AG08395 (cell line): ENCODE data around the gene SP110.
"Not testable (repeated sequence)": the region's sequence is repeated elsewhere in the genome, so short reads cannot be mapped to it uniquely, and the experiment has no call there.

Experiments
- DNase-seq: peaks from one replicate; pipeline ENCODE4 v3.0.0; 2012; ENCODE audit warnings: mixed read lengths, low spot score

Gene SP110

DNA sequence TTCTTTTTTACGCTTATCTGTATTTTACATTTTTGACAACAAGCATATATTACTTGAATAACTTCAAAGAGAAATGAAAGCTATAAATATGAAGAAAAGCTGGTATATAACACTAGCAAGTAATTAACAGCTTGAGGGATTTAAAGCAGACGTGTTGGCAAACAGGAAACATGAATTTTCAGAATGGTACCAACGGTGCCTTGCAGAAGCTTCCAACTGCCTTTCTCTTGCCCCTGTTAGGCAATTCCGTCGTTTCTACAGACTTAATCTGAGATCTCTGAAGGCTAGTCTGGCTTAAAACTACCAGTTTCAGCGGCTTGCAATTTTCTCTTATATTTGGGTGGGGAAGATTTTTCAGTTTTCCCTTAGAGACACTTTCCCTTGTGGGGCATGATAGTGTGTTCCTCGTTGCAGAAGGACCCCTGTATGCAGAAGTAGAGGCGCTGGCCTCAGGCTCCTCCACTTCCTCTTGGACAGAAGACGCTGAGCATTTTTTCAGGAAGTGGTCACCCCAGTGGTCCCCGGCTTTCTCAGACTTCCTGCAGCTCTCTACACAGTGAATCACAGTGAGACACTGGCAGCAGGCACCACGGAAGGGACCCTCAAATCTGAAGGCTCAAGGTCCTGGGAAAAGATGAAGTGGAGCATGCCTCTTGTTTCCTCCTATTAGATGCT, 94.9 kb downstream of the SP110 start:
- DNase-seq = no peak

DNA sequence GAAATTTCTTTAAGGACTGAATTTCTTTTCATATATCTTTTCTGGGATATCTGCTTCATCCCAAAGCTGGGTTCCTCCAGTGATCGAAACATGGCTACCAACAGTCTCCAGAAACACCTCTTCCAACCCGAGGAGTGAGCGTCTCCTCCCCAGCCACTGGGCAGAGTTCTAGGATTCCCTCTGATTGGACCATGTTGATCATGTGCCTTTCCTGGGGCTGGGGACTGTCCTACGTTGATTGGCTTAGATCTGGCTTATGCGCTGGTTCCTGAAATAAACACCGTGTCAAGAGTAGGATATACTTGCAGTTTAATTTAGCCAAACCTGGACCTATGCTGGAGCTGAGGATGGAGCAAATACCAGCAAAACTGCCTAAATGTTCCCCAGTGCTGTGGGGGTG, 95.5 kb downstream of the SP110 start:
- DNase-seq = no peak

- DNase-seq = not testable (repeated sequence)
These were observed 99.4 kb downstream of the SP110 start for GRCh38 chr2:230120376-230120775.

DNA sequence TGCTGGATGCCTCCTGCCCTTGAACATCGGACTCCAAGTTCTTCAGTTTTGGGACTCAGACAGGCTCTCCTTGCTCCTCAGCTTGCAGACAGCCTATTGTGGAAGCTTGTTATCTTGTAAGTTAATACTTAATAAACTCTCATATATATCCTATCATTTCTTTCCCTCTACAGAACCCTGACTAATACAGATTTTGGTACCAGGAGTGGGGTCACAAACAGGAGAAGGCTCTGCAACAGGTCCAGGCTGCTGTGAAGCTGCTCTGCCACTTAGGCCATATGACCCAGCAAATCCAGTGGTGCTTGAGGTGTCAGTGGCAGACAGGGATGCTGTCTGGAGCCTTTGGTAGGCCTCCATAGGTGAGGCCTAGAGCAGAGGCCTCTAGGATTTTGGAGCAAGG, 100.0 kb downstream of the SP110 start:
- DNase-seq = not testable (repeated sequence)
